Activated T-helper 2 cell treated with anti-CD3 and anti-CD28 coated beads, Interferon-gamma antibody, Interleukin-2, Interleukin-4, amounts not matched to agents 10 μg/mL and 5 μg/mL and 100 μg/mL, durations not matched to agents 14 hours and 24 hours and 36 hours (primary cell): ENCODE data around the gene TMED7. TPM values are rescaled to one million over a fixed set of nuclear protein-coding genes. Genes with fewer than 3 reads are reported as not detected.
A peak's percentile ranks its signal among the peaks of the same experiment; 100 is the strongest.
"Not testable (repeated sequence)": the region's sequence is repeated elsewhere in the genome, so short reads cannot be mapped to it uniquely, and the experiment has no call there.

Source experiments
- DNase-seq: peaks from one replicate; pipeline ENCODE4 v3.0.0; 2021; ENCODE audit warnings: low spot score
- H3K27ac Mint-ChIP-seq: one replicate; pipeline ENCODE4 v1.8.0; 2021; ENCODE audit warnings: mixed read lengths
- H3K27me3 Mint-ChIP-seq: one replicate; pipeline ENCODE4 v1.8.0; 2021; ENCODE audit warnings: low read depth, mixed read lengths
- H3K36me3 Mint-ChIP-seq: one replicate; pipeline ENCODE4 v1.8.0; 2021; ENCODE audit warnings: low read depth, mixed read lengths
- H3K4me1 Mint-ChIP-seq: one replicate; pipeline ENCODE4 v1.8.0; 2021; ENCODE audit warnings: low read depth, mixed read lengths
- H3K4me3 Mint-ChIP-seq: one replicate; pipeline ENCODE4 v1.8.0; 2021; ENCODE audit warnings: low read depth, mild to moderate bottlenecking, moderate library complexity, mixed read lengths
- H3K9me3 Mint-ChIP-seq: one replicate; pipeline ENCODE4 v1.8.0; 2021; ENCODE audit warnings: mixed read lengths
- intact Hi-C: fragments of 100-400 bp; cut with micrococcal nuclease; formaldehyde crosslinking; loops from one replicate; pipeline ENCODE4 v1.15.1; 2023
- total RNA-seq: library from RNA; stranded (reverse); gene quantifications from 2 replicates; pipeline ENCODE4 v1.2.3, GENCODE V29; 2022

The TMED7 gene
- 40.2 and 40.9 TPM in 2 replicates for total RNA-seq

GRCh38 chr5:115625579-115626444 is at the start of gene TMED7:
Gene TMED7, minus strand, starts transcription at chr5:115626036. Its CDS starts 244 bp downstream, at chr5:115625792.
- DNase-seq = peak; percentile 98
- peaks cover 13% of the 10 kb centered on the region for H3K36me3 Mint-ChIP-seq
- H3K27ac Mint-ChIP-seq = peak within 1 kb of the TSS; percentile 89

DNA sequence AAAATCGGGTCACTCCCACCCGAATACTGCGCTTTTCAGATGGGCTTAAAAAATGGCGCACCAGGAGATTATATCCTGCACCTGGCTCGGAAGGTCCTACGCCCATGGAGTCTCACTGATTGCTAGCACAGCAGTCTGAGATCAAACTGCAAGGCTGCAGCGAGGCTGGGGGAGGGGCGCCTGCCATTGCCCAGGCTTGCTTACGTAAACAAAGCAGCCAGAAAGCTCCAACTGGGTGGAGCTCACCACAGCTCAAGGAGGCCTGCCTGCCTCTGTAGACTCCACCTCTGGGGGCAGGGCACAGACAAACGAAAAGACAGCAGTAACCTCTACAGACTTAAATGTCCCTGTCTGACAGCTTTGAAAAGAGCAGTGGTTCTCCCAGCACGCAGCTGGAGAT is 48.9 kb upstream of the TMED7 start:
- H3K27ac Mint-ChIP-seq, H3K36me3 Mint-ChIP-seq, intact Hi-C loops, DNase-seq, H3K4me3 Mint-ChIP-seq, H3K4me1 Mint-ChIP-seq, H3K9me3 Mint-ChIP-seq: not testable (repeated sequence)
- H3K27me3 Mint-ChIP-seq = peaks cover 24% of the 10 kb centered on the region

More at GRCh38 chr5:115625579-115626444, at the start of gene TMED7:
- Mint-ChIP-seq H3K9me3 (no peaks in the 10 kb centered on the region), H3K27me3 (peaks cover 13% of the 10 kb centered on the region), H3K4me1 (peaks cover 20% of the 10 kb centered on the region), H3K4me3 (no peak within 1 kb of the TSS)
- intact Hi-C loops = loop anchor here (1.0 to 5.0 kb wide), 5 partner anchors 8 to 419 kb away; partner anchors contain the start of genes AP3S1, ATG12 and FEM1C

DNA sequence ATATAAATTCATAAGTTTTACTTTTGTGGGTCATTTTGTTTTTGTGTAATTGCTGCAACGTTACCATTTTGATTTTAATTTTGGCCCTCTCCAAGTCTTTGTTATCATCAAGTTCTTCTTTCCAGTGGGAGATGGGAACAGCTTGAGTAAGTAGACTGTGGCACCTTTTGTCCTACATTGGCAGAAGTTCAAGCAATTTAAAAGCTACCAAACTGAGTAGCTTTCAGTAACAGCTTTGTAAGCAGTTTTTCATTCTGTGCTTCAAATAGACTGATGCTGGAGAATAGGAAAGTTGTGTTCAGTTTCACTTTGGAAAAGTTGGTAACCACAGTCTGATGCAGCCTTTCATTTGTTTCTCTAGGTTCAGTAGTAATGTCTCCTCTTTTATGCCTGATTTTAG is 47.8 kb upstream of the TMED7 start:
- peaks cover 27% of the 10 kb centered on the region for H3K27me3 Mint-ChIP-seq
- no peak overlapping the region for H3K4me3 Mint-ChIP-seq
- no peaks in the 10 kb centered on the region for H3K9me3 Mint-ChIP-seq
- no peaks in the 10 kb centered on the region for H3K4me1 Mint-ChIP-seq
- no peaks in the 10 kb centered on the region for H3K36me3 Mint-ChIP-seq
- DNase-seq = no peak
- H3K27ac Mint-ChIP-seq = no peak overlapping the region
- intact Hi-C loops = no loop called here

DNA sequence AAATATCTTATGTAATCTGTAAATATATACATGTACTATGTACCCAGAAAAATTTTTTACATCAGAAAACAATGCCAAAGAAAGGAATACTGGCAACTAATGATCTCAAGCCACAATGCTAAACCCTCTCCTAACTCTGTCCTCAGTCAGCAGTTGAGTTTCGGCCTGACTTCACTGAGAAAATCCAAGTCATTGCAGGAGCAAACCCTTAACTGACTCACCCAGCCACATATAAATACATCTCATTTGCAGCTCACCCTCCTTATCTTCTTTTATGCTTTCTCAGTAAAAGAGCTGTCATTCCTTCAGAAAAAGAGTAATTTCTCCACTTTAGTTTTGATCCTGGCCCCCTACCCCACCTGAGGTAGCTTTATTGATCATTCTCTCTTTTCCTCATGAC is 46.1 kb upstream of the TMED7 start:
- Mint-ChIP-seq H3K9me3 (peaks cover 8% of the 10 kb centered on the region), H3K27me3 (peaks cover 27% of the 10 kb centered on the region), H3K4me3 (no peak overlapping the region), H3K36me3 (no peaks in the 10 kb centered on the region), H3K27ac (no peak overlapping the region), H3K4me1 (no peaks in the 10 kb centered on the region)
- no peak for DNase-seq
- intact Hi-C loops = no loop called here

DNA sequence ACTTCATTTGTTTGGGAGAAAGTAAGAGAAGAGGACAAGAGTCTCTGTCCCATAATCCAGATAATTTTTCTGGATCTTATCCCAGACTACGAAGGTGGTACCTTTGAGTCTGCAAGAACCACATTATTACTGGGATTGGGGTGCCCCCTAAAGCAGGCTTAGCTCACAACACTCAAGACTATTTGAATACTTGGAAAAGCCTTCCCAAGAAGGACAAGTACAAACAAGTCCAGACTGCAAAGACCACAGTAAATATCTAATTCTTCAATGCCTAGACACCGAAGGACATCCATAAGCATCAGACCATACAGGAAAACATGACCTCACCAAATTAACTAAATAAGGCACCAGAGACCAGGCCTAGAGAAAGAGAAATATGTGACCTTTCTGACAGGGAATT is 40.2 kb upstream of the TMED7 start:
- H3K36me3 Mint-ChIP-seq = no peaks in the 10 kb centered on the region
- intact Hi-C loops = no loop called here
- H3K4me1 Mint-ChIP-seq = no peaks in the 10 kb centered on the region
- no peak overlapping the region for H3K27ac Mint-ChIP-seq
- no peak overlapping the region for H3K4me3 Mint-ChIP-seq
- H3K9me3 Mint-ChIP-seq = peaks cover 17% of the 10 kb centered on the region
- H3K27me3 Mint-ChIP-seq = peaks cover 25% of the 10 kb centered on the region
- no peak for DNase-seq

- Mint-ChIP-seq H3K9me3 (peaks cover 6% of the 10 kb centered on the region), H3K4me1 (no peaks in the 10 kb centered on the region), H3K4me3 (no peak overlapping the region), H3K36me3 (no peaks in the 10 kb centered on the region), H3K27ac (no peak overlapping the region), H3K27me3 (peaks cover 23% of the 10 kb centered on the region)
- DNase-seq = no peak
- intact Hi-C loops = no loop called here
Observed at GRCh38 chr5:115661563-115661962, 35.7 kb upstream of the TMED7 start.

DNA sequence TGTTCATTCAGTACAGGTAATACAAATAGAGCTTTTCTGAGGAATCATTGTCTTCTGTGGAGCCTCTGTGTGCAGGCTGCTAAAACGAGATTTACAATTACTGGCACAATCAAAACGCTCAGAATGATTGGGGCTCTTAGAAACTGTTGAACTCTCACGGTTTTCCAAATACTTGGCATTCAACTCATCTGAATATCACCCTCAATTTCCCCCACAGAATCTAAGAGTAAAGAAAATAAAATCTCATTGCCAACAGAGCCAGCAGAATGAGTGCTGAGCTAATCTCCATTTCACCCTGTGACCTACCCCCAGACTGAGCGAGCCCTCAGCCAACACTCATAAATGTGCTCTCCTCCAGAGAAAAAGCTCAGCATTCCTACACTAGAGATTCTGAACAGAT is 35.3 kb upstream of the TMED7 start:
- intact Hi-C loops = no loop called here
- Mint-ChIP-seq H3K4me1 (no peaks in the 10 kb centered on the region), H3K27me3 (peaks cover 25% of the 10 kb centered on the region), H3K27ac (no peak overlapping the region), H3K4me3 (no peak overlapping the region), H3K9me3 (peaks cover under 1% of the 10 kb centered on the region), H3K36me3 (no peaks in the 10 kb centered on the region)
- DNase-seq = no peak

- Mint-ChIP-seq H3K4me1 (no peaks in the 10 kb centered on the region), H3K36me3 (no peaks in the 10 kb centered on the region), H3K4me3 (no peak overlapping the region), H3K27me3 (peaks cover 19% of the 10 kb centered on the region), H3K27ac (no peak overlapping the region), H3K9me3 (no peaks in the 10 kb centered on the region)
- no peak for DNase-seq
- intact Hi-C loops = no loop called here
Observed at GRCh38 chr5:115657881-115658233, 32.0 kb upstream of the TMED7 start.

- Mint-ChIP-seq H3K4me1 (no peaks in the 10 kb centered on the region), H3K9me3 (no peaks in the 10 kb centered on the region), H3K36me3 (no peaks in the 10 kb centered on the region), H3K27ac (no peak overlapping the region), H3K27me3 (peaks cover 18% of the 10 kb centered on the region), H3K4me3 (no peak overlapping the region)
- intact Hi-C loops = no loop called here
- no peak for DNase-seq
Observed at GRCh38 chr5:115657125-115657880, 31.5 kb upstream of the TMED7 start.

DNA sequence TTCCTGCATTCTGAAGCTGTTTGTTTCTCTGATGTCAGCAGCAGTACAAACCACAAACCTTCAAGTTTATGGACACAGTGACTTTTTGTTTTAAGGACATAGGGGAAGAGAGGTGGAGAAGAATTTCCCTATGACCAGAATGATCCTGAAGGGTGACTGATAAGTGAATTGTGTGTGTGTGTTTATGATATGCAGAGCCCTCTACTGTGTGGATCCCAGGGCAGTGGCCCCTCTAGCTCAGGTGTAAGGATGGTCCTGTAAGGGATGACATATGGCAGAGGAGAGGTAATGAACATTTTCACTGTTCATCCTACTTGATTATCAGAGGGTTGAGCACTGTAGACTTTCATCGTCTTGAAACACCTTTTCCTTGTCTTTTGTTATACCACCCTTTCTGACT is 30.6 kb upstream of the TMED7 start:
- Mint-ChIP-seq H3K27ac (no peak overlapping the region), H3K36me3 (no peaks in the 10 kb centered on the region), H3K4me1 (no peaks in the 10 kb centered on the region), H3K4me3 (no peak overlapping the region), H3K9me3 (no peaks in the 10 kb centered on the region), H3K27me3 (peaks cover 17% of the 10 kb centered on the region)
- intact Hi-C loops = no loop called here
- no peak for DNase-seq

DNA sequence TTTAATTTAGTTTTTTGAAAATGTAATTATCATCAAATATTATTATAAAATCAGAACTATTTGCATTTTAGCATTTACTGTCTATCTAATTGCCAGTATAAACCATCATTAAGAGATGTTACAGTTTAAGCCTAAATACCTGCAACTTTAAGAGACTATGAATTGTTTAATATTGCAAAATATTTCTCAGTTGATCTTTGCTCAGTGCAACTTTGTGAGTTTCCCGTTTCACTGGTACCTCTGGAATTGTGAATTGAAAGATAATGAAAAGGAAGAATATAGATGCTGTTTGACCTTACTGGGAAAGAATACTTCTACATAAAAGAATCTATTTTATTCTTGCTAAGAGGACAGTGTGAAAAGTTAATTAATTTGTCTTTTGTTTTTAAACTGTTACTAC is 30.2 kb upstream of the TMED7 start:
- no peak for DNase-seq
- Mint-ChIP-seq H3K9me3 (no peaks in the 10 kb centered on the region), H3K4me3 (no peak overlapping the region), H3K4me1 (no peaks in the 10 kb centered on the region), H3K27ac (no peak overlapping the region), H3K36me3 (no peaks in the 10 kb centered on the region), H3K27me3 (peaks cover 14% of the 10 kb centered on the region)
- intact Hi-C loops = no loop called here

GRCh38 chr5:115649541-115649940 is 23.7 kb upstream of the TMED7 start:
- Mint-ChIP-seq H3K9me3 (no peaks in the 10 kb centered on the region), H3K27me3 (peaks cover 38% of the 10 kb centered on the region), H3K4me3 (no peak overlapping the region), H3K4me1 (no peaks in the 10 kb centered on the region), H3K36me3 (no peaks in the 10 kb centered on the region), H3K27ac (no peak overlapping the region)
- no peak for DNase-seq
- intact Hi-C loops = no loop called here

- no peaks in the 10 kb centered on the region for H3K4me1 Mint-ChIP-seq
- no peak overlapping the region for H3K4me3 Mint-ChIP-seq
- H3K36me3 Mint-ChIP-seq = no peaks in the 10 kb centered on the region
- intact Hi-C loops = no loop called here
- peaks cover 49% of the 10 kb centered on the region for H3K27me3 Mint-ChIP-seq
- no peak overlapping the region for H3K27ac Mint-ChIP-seq
- no peaks in the 10 kb centered on the region for H3K9me3 Mint-ChIP-seq
- DNase-seq = no peak
Observed at GRCh38 chr5:115648056-115648455, 22.2 kb upstream of the TMED7 start.
